ENCODE data around the gene NDEL1. TPM values are rescaled to one million over a fixed set of nuclear protein-coding genes. Genes with fewer than 3 reads are reported as not detected.

Gene NDEL1
- total and polyA plus RNA-seq, 9 of the 15 experiments (the other 6 are each of a cell fraction or from before 2014, with no cell fraction given) = 0.86 to 30.5 (median 22.7) TPM

GRCh38 chr17:8420041-8420934, 15.4 kb upstream of the NDEL1 start (continued):
- TF ChIP-seq SP2 (IDR thresholded peaks at IDR 0.05; ENCODE audit: extremely low read depth, low read depth, low read length, poor library complexity, severe bottlenecking) (no peak), ZNF778 (CRISPR knock-in tag; IDR thresholded peaks at IDR 0.05) (no peak), ZBTB49 (CRISPR knock-in tag; IDR thresholded peaks at IDR 0.05; ENCODE audit: borderline replicate concordance) (no peak), TCF7 (IDR thresholded peaks at IDR 0.05; ENCODE audit: borderline replicate concordance) (peak; percentile 94), SNIP1 (IDR thresholded peaks at IDR 0.05; ENCODE audit: low read depth) (no peak), ZNF395 (CRISPR knock-in tag; IDR thresholded peaks at IDR 0.05) (peak; percentile 74; the same call in 1 of the 2 replicates), SRSF1 (IDR thresholded peaks at IDR 0.05; ENCODE audit: low read depth, low read length) (no peak), HES1 (IDR thresholded peaks at IDR 0.05; ENCODE audit: low read depth) (peak; percentile 62; the same call in 1 of the 2 replicates), ZNF609 (CRISPR knock-in tag; IDR thresholded peaks at IDR 0.05; ENCODE audit: borderline replicate concordance) (no peak), ATF3 (IDR thresholded peaks at IDR 0.05) (peak; percentile 97), ATF3 (CRISPR knock-in tag; conservative IDR thresholded peaks at IDR 0.05) (no peak; the same call in 1 of the 2 replicates), ASH1L (IDR thresholded peaks at IDR 0.05; ENCODE audit: borderline replicate concordance, low read depth, partially characterized antibody) (no peak), TRIM24 (IDR thresholded peaks at IDR 0.05) (peak; percentile 55 to 68; a peak in 3 of 4 replicates)

Measured in K562 (cell line).